ENCODE data around the gene GREB1L.

GRCh38 chr18:21458788-21459187, 216.8 kb downstream of the GREB1L start:
- no peak for TF ChIP-seq CTCF (IDR thresholded peaks at IDR 0.05)
- TF ChIP-seq EZH2phosphoT487 (IDR thresholded peaks at IDR 0.05; ENCODE audit: borderline replicate concordance, low read depth): no peak
- no peak for TF ChIP-seq GABPA (IDR thresholded peaks at IDR 0.05; ENCODE audit: low read depth)
- TF ChIP-seq USF2 (IDR thresholded peaks at IDR 0.05; ENCODE audit: borderline replicate concordance, low read depth, low read length): no peak
- TF ChIP-seq RAD21 (IDR thresholded peaks at IDR 0.05; ENCODE audit: low read length): no peak
- TF ChIP-seq POLR2AphosphoS5 (IDR thresholded peaks at IDR 0.05; ENCODE audit: low read depth, low read length): no peak
- TF ChIP-seq ELF1 (IDR thresholded peaks at IDR 0.05): no peak
- TF ChIP-seq CHD2 (IDR thresholded peaks at IDR 0.05; ENCODE audit: low read length, partially characterized antibody): no peak
- TF ChIP-seq SIN3A (IDR thresholded peaks at IDR 0.05; ENCODE audit: borderline replicate concordance, low read depth, low read length): no peak
- TF ChIP-seq YY1 (IDR thresholded peaks at IDR 0.05; ENCODE audit: low read depth): no peak
- TF ChIP-seq ZBTB33 (IDR thresholded peaks at IDR 0.05; ENCODE audit: borderline replicate concordance, low read depth): no peak

Measured in SK-N-SH (cell line).